Measurements from ENCODE around the gene RAD51.
"Not testable (repeated sequence)": the region's sequence is repeated elsewhere in the genome, so short reads cannot be mapped to it uniquely, and the experiment has no call there.

The RAD51 gene

DNA sequence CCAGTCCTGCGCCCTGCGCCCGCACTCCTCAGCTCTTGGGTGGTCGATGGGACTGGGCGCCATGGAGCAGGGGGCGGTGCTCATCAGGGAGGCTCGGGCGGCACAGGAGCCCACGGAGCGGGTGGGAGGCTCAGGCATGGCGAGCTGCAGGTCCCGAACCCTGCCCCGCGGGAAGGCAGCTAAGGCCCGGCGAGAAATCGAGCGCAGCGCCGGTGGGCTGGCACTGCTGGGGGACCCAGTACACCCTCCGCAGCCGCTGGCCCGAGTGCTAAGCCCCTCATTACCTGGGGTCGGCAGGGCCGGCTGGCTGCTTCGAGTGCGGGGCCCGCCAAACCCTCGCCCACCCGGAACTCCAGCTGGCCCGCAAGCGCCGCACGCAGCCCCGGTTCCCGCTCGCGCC, 18.1 kb upstream of the RAD51 start:
- not testable (repeated sequence) for H3K56ac ChIP-seq (ENCODE audit: low read length); H3K27me3 ChIP-seq (ENCODE audit: insufficient read depth, low read length, poor library complexity); H3K4ac ChIP-seq (ENCODE audit: low read depth, low read length); H3K79me1 ChIP-seq (ENCODE audit: low read length); H3K4me1 ChIP-seq (ENCODE audit: control insufficient read depth, low read depth, low read length); H2BK120ac ChIP-seq (ENCODE audit: low read depth, low read length); H2AK5ac ChIP-seq (ENCODE audit: low read length); DNase-seq; H3K9ac ChIP-seq (ENCODE audit: low read length); H3K27ac ChIP-seq (ENCODE audit: low read depth, low read length); H2BK15ac ChIP-seq (replicated peaks; ENCODE audit: low read depth); H3K18ac ChIP-seq (ENCODE audit: low read length); H3K4me3 ChIP-seq (ENCODE audit: low read length); H3K79me2 ChIP-seq (ENCODE audit: control insufficient read depth, insufficient read depth, low read length); H2BK5ac ChIP-seq (ENCODE audit: low read length); H3K36me3 ChIP-seq (ENCODE audit: control insufficient read depth, insufficient read depth, low read length); H3K23ac ChIP-seq (ENCODE audit: low read length); H3K4me2 ChIP-seq (ENCODE audit: low read length); H4K8ac ChIP-seq (ENCODE audit: low read depth, low read length); H4K5ac ChIP-seq (ENCODE audit: low read length)
- no CpG with 5 or more reads among the region's 38 CpGs for WGBS (ENCODE audit: extremely low coverage, insufficient coverage, low lambda C conversion rate)

DNA sequence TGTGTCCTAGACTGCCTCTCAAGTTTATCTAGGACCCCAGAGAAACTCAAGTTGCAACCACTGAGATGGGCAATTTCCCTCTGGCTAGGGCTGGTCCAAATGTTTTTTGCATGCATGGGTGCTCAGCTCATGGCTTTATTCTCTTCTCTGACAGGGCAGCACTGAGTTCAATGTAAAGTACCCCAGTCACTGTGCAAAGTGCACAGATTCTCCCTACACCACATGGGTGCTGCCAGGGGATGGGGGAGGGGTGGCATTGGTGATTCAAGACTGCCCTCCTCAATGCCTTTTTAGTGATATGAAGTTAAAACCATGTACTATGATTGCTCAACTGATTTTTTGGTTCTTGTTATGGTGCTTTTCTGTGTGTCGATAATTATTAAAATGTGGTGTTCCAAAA, 14.8 kb upstream of the RAD51 start:
- Histone ChIP-seq H2AK5ac (ENCODE audit: low read length) (no peak overlapping the region), H4K8ac (ENCODE audit: low read depth, low read length) (no peak overlapping the region)
- WGBS (ENCODE audit: extremely low coverage, insufficient coverage, low lambda C conversion rate): no CpG with 5 or more reads among the region's 1 CpG

DNA sequence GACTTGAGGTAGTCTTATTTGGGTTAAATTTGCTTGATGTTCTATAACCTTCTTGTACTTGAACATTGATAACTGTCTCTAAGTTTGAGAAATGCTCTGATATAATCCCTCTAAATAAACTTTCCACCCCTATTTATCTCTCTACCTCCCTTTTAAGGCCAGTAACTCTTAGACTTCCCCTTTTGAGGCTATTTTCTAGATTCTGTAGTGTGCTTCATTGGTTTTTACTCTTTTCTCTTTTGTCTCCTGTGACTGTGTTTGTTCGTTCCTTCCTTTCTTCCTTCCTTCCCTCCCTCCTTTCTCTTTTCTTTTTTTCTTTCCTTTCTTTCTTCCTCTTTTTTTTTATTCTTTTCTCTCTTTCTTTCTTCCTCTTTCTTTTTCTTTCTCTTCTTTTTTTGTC, 14.0 kb upstream of the RAD51 start:
- not testable (repeated sequence) for H3K36me3 ChIP-seq (ENCODE audit: control insufficient read depth, insufficient read depth, low read length); H2BK5ac ChIP-seq (ENCODE audit: low read length); H2AK5ac ChIP-seq (ENCODE audit: low read length); H3K56ac ChIP-seq (ENCODE audit: low read length); H3K9ac ChIP-seq (ENCODE audit: low read length); H3K4me1 ChIP-seq (ENCODE audit: control insufficient read depth, low read depth, low read length); H2BK120ac ChIP-seq (ENCODE audit: low read depth, low read length); H3K27ac ChIP-seq (ENCODE audit: low read depth, low read length); H4K8ac ChIP-seq (ENCODE audit: low read depth, low read length); H3K4ac ChIP-seq (ENCODE audit: low read depth, low read length); H3K23ac ChIP-seq (ENCODE audit: low read length); DNase-seq; H2BK15ac ChIP-seq (replicated peaks; ENCODE audit: low read depth); H3K79me2 ChIP-seq (ENCODE audit: control insufficient read depth, insufficient read depth, low read length); H3K18ac ChIP-seq (ENCODE audit: low read length); H4K5ac ChIP-seq (ENCODE audit: low read length); H3K4me3 ChIP-seq (ENCODE audit: low read length); H3K4me2 ChIP-seq (ENCODE audit: low read length); H3K27me3 ChIP-seq (ENCODE audit: insufficient read depth, low read length, poor library complexity); H3K79me1 ChIP-seq (ENCODE audit: low read length)
- WGBS (ENCODE audit: extremely low coverage, insufficient coverage, low lambda C conversion rate): no CpG with 5 or more reads among the region's 1 CpG

More for the DNA sequence above, 14.8 kb upstream of the RAD51 start:
- no peaks in the 10 kb centered on the region for H3K79me1 ChIP-seq (ENCODE audit: low read length)
- no peak overlapping the region for H2BK15ac ChIP-seq (replicated peaks; ENCODE audit: low read depth)
- no peak overlapping the region for H2BK5ac ChIP-seq (ENCODE audit: low read length)
- H3K4me3 ChIP-seq (ENCODE audit: low read length): no peak overlapping the region
- no peak overlapping the region for H3K4ac ChIP-seq (ENCODE audit: low read depth, low read length)
- H3K4me1 ChIP-seq (ENCODE audit: control insufficient read depth, low read depth, low read length): no peaks in the 10 kb centered on the region
- H3K56ac ChIP-seq (ENCODE audit: low read length): no peak overlapping the region
- H3K27ac ChIP-seq (ENCODE audit: low read depth, low read length): no peak overlapping the region
- H3K18ac ChIP-seq (ENCODE audit: low read length): no peak overlapping the region
- DNase-seq: no peak
- no peaks in the 10 kb centered on the region for H3K79me2 ChIP-seq (ENCODE audit: control insufficient read depth, insufficient read depth, low read length)
- no peak overlapping the region for H3K9ac ChIP-seq (ENCODE audit: low read length)
- no peak overlapping the region for H4K5ac ChIP-seq (ENCODE audit: low read length)
- H3K4me2 ChIP-seq (ENCODE audit: low read length): no peak overlapping the region
- H2BK120ac ChIP-seq (ENCODE audit: low read depth, low read length): no peak overlapping the region
- H3K23ac ChIP-seq (ENCODE audit: low read length): no peak overlapping the region
- H3K36me3 ChIP-seq (ENCODE audit: control insufficient read depth, insufficient read depth, low read length): no peaks in the 10 kb centered on the region
- no peaks in the 10 kb centered on the region for H3K27me3 ChIP-seq (ENCODE audit: insufficient read depth, low read length, poor library complexity)

DNA sequence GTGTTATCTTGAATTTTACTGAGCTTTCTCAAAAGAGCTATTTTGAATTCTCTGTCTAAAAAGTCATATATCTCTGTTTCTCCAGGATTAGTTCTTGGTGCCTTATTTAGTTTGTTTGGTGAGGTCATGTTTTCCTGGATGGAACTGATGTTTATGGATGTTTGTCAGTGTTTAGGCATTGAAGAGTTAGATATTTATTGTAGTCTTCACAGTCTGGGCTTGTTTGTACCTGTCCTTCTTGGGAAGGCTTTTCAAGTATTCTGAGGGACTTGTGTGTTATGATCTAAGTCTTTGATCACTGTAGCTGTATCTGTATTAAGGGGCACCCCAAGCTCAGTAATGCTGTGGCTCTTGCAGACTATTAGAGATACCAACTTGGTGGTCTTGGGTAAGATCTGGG, 10.6 kb upstream of the RAD51 start:
- Histone ChIP-seq H3K4me1 (ENCODE audit: control insufficient read depth, low read depth, low read length) (no peaks in the 10 kb centered on the region), H3K27ac (ENCODE audit: low read depth, low read length) (no peak overlapping the region), H3K4ac (ENCODE audit: low read depth, low read length) (no peak overlapping the region), H4K5ac (ENCODE audit: low read length) (no peak overlapping the region), H3K79me1 (ENCODE audit: low read length) (no peaks in the 10 kb centered on the region), H3K36me3 (ENCODE audit: control insufficient read depth, insufficient read depth, low read length) (no peaks in the 10 kb centered on the region), H3K23ac (ENCODE audit: low read length) (no peak overlapping the region), H3K4me3 (ENCODE audit: low read length) (no peak overlapping the region), H3K56ac (ENCODE audit: low read length) (no peak overlapping the region), H2BK120ac (ENCODE audit: low read depth, low read length) (no peak overlapping the region), H2BK15ac (replicated peaks; ENCODE audit: low read depth) (no peak overlapping the region), H3K9ac (ENCODE audit: low read length) (no peak overlapping the region), H2AK5ac (ENCODE audit: low read length) (no peak overlapping the region), H4K8ac (ENCODE audit: low read depth, low read length) (no peak overlapping the region), H3K79me2 (ENCODE audit: control insufficient read depth, insufficient read depth, low read length) (no peaks in the 10 kb centered on the region), H3K27me3 (ENCODE audit: insufficient read depth, low read length, poor library complexity) (no peaks in the 10 kb centered on the region), H2BK5ac (ENCODE audit: low read length) (no peak overlapping the region), H3K4me2 (ENCODE audit: low read length) (no peak overlapping the region), H3K18ac (ENCODE audit: low read length) (no peak overlapping the region)
- no peak for DNase-seq

DNA sequence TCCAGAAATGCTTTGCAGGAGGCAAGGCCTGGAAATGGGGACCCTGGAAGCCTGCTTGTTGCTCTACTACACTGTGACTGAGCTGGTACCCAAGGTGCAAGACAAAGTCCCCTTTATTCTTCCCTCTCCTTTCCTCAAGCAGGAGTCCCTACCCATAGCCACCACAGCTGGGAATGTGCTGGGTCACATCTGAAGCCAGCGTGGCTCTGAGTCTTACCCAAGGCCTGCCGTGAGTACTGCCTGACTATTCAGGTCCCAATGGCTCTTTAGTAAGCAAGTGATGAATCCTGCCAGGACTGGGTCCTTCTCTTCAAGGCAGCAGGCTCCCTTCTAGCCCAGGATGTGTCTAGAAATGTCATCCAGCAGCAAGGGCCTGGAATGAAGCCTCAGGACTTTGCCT, 9.6 kb upstream of the RAD51 start:
- no peak overlapping the region for H4K8ac ChIP-seq (ENCODE audit: low read depth, low read length)
- H4K5ac ChIP-seq (ENCODE audit: low read length): no peak overlapping the region
- no peak overlapping the region for H3K23ac ChIP-seq (ENCODE audit: low read length)
- H3K4ac ChIP-seq (ENCODE audit: low read depth, low read length): no peak overlapping the region
- H2BK120ac ChIP-seq (ENCODE audit: low read depth, low read length): no peak overlapping the region
- H3K4me2 ChIP-seq (ENCODE audit: low read length): no peak overlapping the region
- H3K56ac ChIP-seq (ENCODE audit: low read length): no peak overlapping the region
- no peak overlapping the region for H3K9ac ChIP-seq (ENCODE audit: low read length)
- no peaks in the 10 kb centered on the region for H3K27me3 ChIP-seq (ENCODE audit: insufficient read depth, low read length, poor library complexity)
- no CpG with 5 or more reads among the region's 2 CpGs for WGBS (ENCODE audit: extremely low coverage, insufficient coverage, low lambda C conversion rate)
- H3K4me1 ChIP-seq (ENCODE audit: control insufficient read depth, low read depth, low read length): no peaks in the 10 kb centered on the region
- DNase-seq: no peak
- H3K79me1 ChIP-seq (ENCODE audit: low read length): no peaks in the 10 kb centered on the region
- no peak overlapping the region for H3K18ac ChIP-seq (ENCODE audit: low read length)
- no peak overlapping the region for H3K27ac ChIP-seq (ENCODE audit: low read depth, low read length)
- no peaks in the 10 kb centered on the region for H3K79me2 ChIP-seq (ENCODE audit: control insufficient read depth, insufficient read depth, low read length)
- no peak overlapping the region for H2BK15ac ChIP-seq (replicated peaks; ENCODE audit: low read depth)
- no peaks in the 10 kb centered on the region for H3K36me3 ChIP-seq (ENCODE audit: control insufficient read depth, insufficient read depth, low read length)
- H3K4me3 ChIP-seq (ENCODE audit: low read length): no peak overlapping the region
- H2BK5ac ChIP-seq (ENCODE audit: low read length): no peak overlapping the region
- no peak overlapping the region for H2AK5ac ChIP-seq (ENCODE audit: low read length)

DNA sequence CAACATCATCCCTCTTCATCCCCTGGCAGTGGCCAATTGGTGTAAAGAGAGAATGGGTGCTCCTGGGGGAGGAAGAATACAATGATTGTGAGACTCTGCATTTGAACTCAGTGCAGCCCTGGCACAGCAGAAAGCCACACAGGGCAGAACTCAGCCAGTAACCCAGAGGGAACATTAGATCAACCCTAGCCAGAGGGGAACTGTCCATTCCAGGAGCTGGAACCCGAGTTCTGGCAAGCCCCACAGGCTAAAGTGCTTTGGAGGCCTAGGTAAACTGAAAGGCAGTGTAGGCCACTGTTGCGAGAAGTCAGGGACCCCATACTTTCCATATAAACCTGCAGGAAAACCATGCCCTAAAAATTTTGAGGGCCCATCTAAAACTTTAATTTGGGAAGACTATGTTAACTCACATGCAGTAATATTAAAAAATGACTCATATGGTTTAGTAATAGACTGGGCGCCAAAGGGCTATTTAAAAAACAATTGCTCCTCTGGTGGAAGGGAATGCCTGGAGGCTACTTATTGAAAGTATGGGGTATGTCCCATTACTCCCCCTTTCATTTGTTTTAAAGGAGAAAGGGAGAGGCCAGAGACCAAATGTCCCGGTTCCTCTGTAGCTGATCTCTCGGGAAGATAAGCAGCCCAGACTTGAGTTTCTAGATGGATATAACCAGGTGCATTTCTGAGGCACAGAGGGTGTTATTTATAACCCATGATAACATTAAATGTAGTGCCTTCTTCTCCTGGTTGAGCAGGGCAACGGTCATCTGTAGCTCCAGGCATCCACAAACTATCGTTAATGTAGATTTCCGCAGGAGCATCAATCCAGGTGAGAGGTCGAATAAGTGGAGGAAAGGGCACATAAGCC, 5.8 kb upstream of the RAD51 start:
- DNase-seq: no peak
- no peak overlapping the region for H2BK15ac ChIP-seq (replicated peaks; ENCODE audit: low read depth)
- no peaks in the 10 kb centered on the region for H3K4me1 ChIP-seq (ENCODE audit: control insufficient read depth, low read depth, low read length)
- no peak overlapping the region for H4K8ac ChIP-seq (ENCODE audit: low read depth, low read length)
- H3K4me3 ChIP-seq (ENCODE audit: low read length): no peak overlapping the region
- no peaks in the 10 kb centered on the region for H3K36me3 ChIP-seq (ENCODE audit: control insufficient read depth, insufficient read depth, low read length)
- H3K27ac ChIP-seq (ENCODE audit: low read depth, low read length): no peak overlapping the region
- H3K18ac ChIP-seq (ENCODE audit: low read length): no peak overlapping the region
- H3K56ac ChIP-seq (ENCODE audit: low read length): no peak overlapping the region
- no peaks in the 10 kb centered on the region for H3K79me1 ChIP-seq (ENCODE audit: low read length)
- H4K5ac ChIP-seq (ENCODE audit: low read length): no peak overlapping the region
- H3K9ac ChIP-seq (ENCODE audit: low read length): no peak overlapping the region
- H3K4me2 ChIP-seq (ENCODE audit: low read length): no peak overlapping the region
- no peak overlapping the region for H2BK5ac ChIP-seq (ENCODE audit: low read length)
- H3K4ac ChIP-seq (ENCODE audit: low read depth, low read length): no peak overlapping the region
- H2AK5ac ChIP-seq (ENCODE audit: low read length): no peak overlapping the region
- H2BK120ac ChIP-seq (ENCODE audit: low read depth, low read length): no peak overlapping the region
- no peaks in the 10 kb centered on the region for H3K79me2 ChIP-seq (ENCODE audit: control insufficient read depth, insufficient read depth, low read length)
- H3K27me3 ChIP-seq (ENCODE audit: insufficient read depth, low read length, poor library complexity): no peaks in the 10 kb centered on the region
- no CpG with 5 or more reads among the region's 9 CpGs for WGBS (ENCODE audit: extremely low coverage, insufficient coverage, low lambda C conversion rate)
- H3K23ac ChIP-seq (ENCODE audit: low read length): no peak overlapping the region
